GM23248 (cell line): ENCODE results near the gene HDC.

ENCODE experiments used
- EZH2 ChIP-seq: fragments of 200-600 bp; sonication (generic); IDR thresholded peaks from 2 replicates; pipeline ENCODE4 v1.6.1; 2018; ENCODE audit warnings: antibody characterized with exemption, mild to moderate bottlenecking; ENCODE audit not compliant: insufficient read depth, poor library complexity, severe bottlenecking
- EZH2phosphoT487 ChIP-seq: fragments of 200-600 bp; sonication (generic); IDR thresholded peaks from 2 replicates; pipeline ENCODE4 v1.6.1; 2018; ENCODE audit warnings: antibody characterized with exemption, moderate library complexity, mild to moderate bottlenecking, low read depth; ENCODE audit not compliant: insufficient read depth

DNA sequence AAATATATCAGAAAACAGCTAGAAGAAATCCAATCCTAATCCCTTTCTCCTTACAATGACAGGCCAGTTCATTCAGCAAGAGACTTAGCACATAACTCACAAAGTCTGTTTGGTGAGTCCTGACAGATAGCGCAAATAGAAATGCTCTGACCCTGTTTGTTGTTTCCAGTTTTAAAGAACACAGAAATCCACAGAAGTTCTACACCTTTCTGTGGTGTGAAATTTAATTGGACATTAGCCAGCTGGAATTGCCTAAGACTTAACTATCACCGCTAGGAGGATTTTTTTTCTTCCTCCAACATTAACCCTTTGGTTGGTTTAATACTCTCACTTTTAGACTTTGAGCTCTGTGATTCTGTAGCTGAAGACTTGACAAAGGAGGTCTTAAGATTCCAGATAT is 30.8 kb downstream of the HDC start:
- TF ChIP-seq EZH2phosphoT487 (no peak), EZH2 (no peak)
